COLO829 (cell line): ENCODE data around the gene SAFB.
A peak's percentile ranks its signal among the peaks of the same experiment; 100 is the strongest.

Experiments used
- DNase-seq: peaks from one replicate; pipeline ENCODE4 v3.0.0; 2012; ENCODE audit warnings: low spot score

Gene SAFB

GRCh38 chr19:5622465-5623396, at the start of gene SAFB, which contains the start of gene SAFB2:
SAFB (plus strand) TSS chr19:5623083; CDS start chr19:5623206, 123 bp downstream.
SAFB2 (minus strand) TSS chr19:5622776; CDS start chr19:5622715, 61 bp downstream.
- DNase-seq: peak; percentile 98

DNA sequence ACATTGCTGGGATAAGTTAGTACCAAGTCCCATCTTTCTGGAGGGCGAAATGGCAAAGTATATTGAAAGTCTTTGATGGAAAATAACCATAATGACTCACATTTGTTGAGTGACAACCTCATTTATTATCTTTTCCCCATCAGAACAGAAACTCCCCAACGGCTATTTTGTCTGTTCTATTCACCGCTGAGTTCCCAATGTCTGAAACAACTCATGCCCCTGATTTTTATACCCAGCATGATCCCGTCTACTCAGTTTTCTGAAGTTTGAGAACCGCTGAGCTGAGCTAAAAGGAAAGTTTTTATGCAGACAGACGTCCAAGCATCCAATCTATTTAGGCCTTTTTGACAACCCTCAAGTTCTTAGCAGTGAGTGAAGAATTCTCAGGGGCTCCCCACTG, 47.3 kb upstream of the SAFB start:
- no peak for DNase-seq

DNA sequence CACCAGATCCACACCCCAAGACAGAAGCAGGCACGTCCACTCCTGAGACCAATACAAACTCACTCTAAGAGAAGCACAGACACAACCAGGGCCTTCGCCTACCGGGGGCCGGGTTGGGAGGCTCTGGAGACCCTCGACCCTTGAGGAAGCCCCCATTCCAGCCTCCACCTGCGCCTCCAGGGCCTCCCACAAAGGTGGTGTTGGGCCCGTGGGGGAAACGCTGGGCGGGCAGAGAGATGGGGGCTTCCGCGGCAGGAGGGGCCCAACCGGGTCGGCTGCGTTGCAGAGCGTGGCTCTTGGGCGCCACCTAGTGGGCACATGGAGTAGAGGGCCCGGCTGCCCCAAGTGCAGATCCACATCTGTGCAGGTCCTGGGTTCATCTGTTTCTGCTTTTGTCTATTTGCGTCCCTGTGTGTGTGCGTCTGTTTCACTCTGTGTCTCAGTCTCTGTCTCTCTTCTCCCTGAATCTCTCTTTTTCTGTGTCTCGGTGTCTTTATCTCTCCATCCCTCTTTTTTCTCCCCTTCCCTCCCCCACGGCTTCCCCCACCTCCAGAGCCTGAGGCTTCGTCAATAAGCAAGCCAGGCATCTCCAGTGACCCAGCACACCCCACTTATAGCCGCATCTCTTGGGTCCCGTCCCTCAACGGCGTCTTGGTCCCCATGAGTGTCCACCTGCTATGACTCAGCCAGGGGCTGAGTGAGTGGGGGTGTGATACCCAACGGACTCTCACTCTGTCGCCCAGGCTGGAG, 44.6 kb upstream of the SAFB start:
- DNase-seq: peak; percentile 51

GRCh38 chr19:5579286-5579685, 43.6 kb upstream of the SAFB start:
- no peak for DNase-seq

DNA sequence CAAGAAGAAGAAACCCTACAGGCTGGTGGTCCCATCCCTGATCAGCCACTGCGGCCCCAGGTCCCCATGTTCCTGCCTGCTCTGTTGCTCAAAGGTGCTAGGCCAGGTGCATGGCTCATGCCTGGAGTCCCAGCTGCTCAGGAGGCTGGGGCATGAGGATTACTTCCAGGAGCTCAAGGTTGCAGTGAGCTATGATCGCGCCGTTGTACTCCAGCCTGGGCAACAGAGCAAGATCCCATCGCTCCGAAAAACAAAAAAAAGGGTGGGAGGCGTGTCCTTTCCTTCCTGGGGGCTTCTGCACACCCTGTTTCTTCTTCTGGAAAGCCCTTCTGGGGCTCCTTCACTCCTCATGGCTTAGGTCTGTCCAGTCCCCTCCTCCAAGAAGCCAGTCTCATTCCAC, 43.2 kb upstream of the SAFB start:
- DNase-seq: no peak

GRCh38 chr19:5580161-5580571, 42.7 kb upstream of the SAFB start:
- DNase-seq: no peak

GRCh38 chr19:5585461-5586299, 37.2 kb upstream of the SAFB start:
- DNase-seq: no peak

DNA sequence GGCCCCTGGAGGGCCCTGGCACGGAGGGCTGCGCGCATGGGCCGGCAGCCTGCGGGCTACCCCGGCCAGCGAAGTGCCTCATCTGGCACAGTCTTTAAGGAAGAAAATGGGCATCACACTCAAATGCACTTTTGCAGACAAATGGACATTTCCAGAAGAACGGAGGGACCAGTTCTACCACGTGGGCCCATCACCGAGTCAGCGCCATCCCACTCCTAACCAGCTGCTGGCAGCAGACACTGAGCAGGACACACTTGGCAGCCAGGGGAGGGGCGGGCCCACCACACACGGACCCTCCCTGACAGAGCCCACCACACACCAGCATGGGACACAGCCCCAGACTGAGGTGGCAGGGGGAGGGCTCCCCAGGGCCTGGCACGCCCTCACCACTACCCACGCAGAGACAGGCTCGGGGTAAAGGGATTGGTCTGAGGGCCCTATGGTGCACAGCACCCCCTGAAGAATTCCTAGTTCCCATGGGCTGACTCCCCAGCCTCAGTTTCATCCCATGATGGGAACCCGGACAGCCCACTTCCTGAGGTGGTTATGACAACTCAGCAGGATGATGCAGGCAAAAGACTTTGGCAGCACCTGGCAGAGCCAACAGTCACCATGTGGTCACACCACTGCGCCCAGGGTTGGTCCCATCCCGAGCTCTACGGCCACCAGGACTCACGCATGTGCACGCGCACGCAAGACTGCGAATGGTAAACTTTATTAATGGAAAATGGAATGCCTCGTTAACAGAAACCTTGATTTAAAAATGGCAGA, 36.4 kb upstream of the SAFB start:
- no peak for DNase-seq

DNA sequence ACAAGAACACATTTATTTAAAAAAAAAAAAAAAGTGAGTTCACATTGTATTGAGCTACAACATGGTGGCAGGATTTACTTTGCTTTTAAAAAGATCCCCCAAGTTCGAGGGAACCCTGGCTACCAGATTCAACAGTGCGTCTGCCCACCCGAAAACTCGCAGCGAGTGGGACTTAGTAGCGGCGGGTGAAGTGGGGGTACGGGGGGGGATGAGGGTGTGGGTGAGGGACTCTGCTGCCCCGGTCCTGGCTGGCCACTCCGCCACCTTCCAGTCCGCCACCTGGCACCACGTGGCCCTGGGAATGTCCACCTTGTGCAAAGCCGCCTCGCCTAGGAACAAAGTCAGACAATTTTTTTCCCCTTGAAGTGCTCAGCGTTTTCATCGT, 35.8 kb upstream of the SAFB start:
- DNase-seq: no peak

DNA sequence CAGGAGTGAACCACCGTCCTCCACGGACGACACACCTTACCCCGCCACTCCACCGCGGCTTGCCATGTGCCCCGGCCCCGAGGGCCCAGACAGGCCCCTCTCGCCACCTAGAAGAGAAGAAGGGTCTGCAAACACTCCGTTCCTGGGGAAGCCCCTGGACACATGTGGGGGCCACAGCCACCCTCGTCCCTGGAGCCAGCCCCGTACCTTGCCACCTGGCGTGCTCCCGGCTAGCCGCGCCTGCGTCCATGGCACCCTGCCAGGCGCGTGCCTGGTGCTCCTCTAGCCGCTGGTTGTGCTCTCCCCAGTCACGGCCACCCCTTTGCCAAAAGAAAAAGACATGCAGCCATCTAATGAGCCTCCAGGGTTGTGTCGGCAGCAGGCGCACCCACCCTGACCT, 35.2 kb upstream of the SAFB start:
- no peak for DNase-seq

DNA sequence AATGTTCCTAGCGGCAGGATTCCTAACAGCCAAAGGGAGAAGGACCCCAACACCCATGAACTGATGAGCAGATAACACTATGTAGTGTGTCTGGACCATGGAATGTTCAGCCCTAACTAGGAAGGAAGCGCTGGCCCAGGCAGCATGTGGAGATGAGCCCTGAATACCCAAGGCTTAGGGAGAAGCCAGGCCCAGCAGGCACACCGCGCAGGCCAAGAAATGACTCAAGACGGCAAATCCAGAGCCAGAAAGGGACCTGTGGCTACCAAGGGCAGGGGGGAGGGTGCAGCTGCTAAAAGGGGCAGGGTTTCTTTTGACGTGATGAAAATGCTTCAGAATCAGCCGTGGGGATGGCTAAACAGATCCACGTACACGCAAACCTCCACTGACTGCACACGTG, 34.4 kb upstream of the SAFB start:
- DNase-seq: no peak

GRCh38 chr19:5588906-5589676, 33.8 kb upstream of the SAFB start:
- DNase-seq: no peak

- DNase-seq: no peak
These were observed 32.6 kb upstream of the SAFB start for GRCh38 chr19:5590151-5590864.

- DNase-seq: no peak
These were observed 32.1 kb upstream of the SAFB start for GRCh38 chr19:5590865-5591154.

GRCh38 chr19:5591476-5591875, 31.4 kb upstream of the SAFB start:
- DNase-seq: no peak

GRCh38 chr19:5592531-5593342, 30.1 kb upstream of the SAFB start:
- no peak for DNase-seq

DNA sequence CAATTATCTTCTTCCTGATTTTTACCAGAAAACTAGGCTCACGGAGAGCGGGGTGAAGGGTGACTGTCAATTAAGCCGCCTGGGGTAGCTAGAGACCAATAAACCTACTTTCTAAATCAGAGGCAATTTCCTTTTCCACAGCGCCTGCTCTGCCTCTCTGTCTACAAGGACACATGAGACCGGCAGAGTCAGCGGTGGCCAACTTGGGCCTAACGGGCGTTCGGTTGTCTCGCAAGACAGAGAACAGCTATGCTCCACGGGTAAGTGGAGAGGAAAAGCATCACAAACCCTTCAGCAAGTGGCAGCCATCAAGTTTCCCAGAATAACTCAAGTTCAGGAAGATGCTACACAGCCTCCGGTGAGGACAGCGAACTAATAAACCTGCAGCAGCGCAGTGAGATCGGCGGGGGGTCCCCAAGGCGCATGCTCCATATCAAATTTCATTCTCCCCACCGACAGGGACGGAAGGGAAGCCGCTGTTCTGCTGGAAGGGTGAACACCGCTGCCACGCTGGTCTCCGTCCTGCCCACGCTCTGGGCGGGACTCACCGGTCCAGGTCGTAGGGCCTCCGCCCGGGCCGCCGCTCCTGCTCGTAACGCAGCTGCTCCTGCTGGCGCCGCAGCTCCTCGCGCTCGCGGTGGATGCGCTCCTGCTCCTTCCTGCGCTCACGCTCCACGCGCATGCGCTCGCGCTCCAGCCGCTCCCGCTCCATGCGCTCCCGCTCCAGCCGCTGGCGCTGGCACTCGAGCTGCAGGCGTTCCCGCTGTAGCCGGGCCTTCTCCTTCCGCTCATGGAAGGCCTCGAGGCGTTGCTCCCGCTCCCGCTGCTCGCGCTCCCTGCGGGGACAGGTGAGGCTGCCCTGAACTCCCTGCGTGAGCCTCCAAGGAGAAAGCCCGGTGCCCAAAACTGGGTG, 29.3 kb upstream of the SAFB start:
- DNase-seq: no peak

DNA sequence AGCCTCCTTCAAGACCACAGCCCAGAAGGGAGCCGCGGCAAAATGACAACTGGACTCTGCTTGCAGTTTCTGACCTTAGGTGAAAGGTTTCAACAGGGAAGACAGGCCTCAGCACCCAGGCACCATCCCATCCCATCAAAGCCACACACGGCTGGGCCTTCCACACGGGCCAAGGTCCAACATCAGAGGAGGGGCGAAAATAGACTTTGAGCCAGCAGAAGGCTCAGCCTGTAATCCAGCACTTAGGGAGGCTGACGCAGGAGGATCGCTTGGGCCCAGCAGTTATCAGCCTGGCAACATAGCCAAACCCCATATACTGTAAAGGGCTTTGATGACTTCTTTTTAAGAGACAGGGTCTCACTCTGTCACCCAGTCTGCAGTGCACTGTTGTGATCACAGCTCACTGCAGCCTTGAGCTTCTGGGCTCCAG, 28.3 kb upstream of the SAFB start:
- no peak for DNase-seq
